ENCODE measurements around the gene BCL2L12.

The BCL2L12 gene

GRCh38 chr19:49680421-49681351, 15.0 kb downstream of the BCL2L12 start:
- Histone ChIP-seq H3K4me3 (ENCODE audit: insufficient read depth, low read length, poor library complexity, severe bottlenecking) (peak overlapping the region; percentile 12), H4K20me1 (ENCODE audit: low read depth, low read length) (peaks cover 10% of the 10 kb centered on the region; the same call in 1 of the 2 replicates), H3K9me3 (ENCODE audit: insufficient read depth, low read length) (no peaks in the 10 kb centered on the region), H3K36me3 (ENCODE audit: low read length) (peaks cover 19% of the 10 kb centered on the region), H3K4me2 (ENCODE audit: low read depth, low read length, poor library complexity, severe bottlenecking) (peak overlapping the region; percentile 70), H3K27ac (ENCODE audit: low read depth, low read length) (peak overlapping the region; percentile 27), H3K27me3 (ENCODE audit: low read length) (no peaks in the 10 kb centered on the region), H3K9ac (ENCODE audit: low read length) (peak overlapping the region; percentile 97), H3F3A (ENCODE audit: insufficient read depth) (peaks cover 15% of the 10 kb centered on the region), H2AFZ (ENCODE audit: low read depth, low read length, severe bottlenecking) (no peak overlapping the region), H3K9me2 (replicated peaks; ENCODE audit: insufficient read depth, low read length) (no peaks in the 10 kb centered on the region), H3K79me2 (ENCODE audit: insufficient read depth, low read length) (peaks cover 50% of the 10 kb centered on the region)
- no peak for TF ChIP-seq EZH2phosphoT487 (conservative IDR thresholded peaks at IDR 0.05; ENCODE audit: low read length)
- TF ChIP-seq CTCF (IDR thresholded peaks at IDR 0.05; ENCODE audit: insufficient read depth, low read length, poor library complexity, severe bottlenecking), result peak; percentile 93

- H3F3A ChIP-seq (ENCODE audit: insufficient read depth), result peaks cover 10% of the 10 kb centered on the region
- peaks cover 10% of the 10 kb centered on the region; the same call in 1 of the 2 replicates for H4K20me1 ChIP-seq (ENCODE audit: low read depth, low read length)
- no peaks in the 10 kb centered on the region for H3K9me3 ChIP-seq (ENCODE audit: insufficient read depth, low read length)
- TF ChIP-seq CTCF (IDR thresholded peaks at IDR 0.05; ENCODE audit: insufficient read depth, low read length, poor library complexity, severe bottlenecking) (no peak), EZH2phosphoT487 (conservative IDR thresholded peaks at IDR 0.05; ENCODE audit: low read length) (no peak)
- H3K79me2 ChIP-seq (ENCODE audit: insufficient read depth, low read length), result peaks cover 50% of the 10 kb centered on the region
- H3K9ac ChIP-seq (ENCODE audit: low read length), result no peak overlapping the region
- H3K27ac ChIP-seq (ENCODE audit: low read depth, low read length), result no peak overlapping the region
- no peaks in the 10 kb centered on the region for H3K27me3 ChIP-seq (ENCODE audit: low read length)
- H3K4me3 ChIP-seq (ENCODE audit: insufficient read depth, low read length, poor library complexity, severe bottlenecking), result no peak overlapping the region
- H3K4me2 ChIP-seq (ENCODE audit: low read depth, low read length, poor library complexity, severe bottlenecking), result no peak overlapping the region
- no peaks in the 10 kb centered on the region for H3K9me2 ChIP-seq (replicated peaks; ENCODE audit: insufficient read depth, low read length)
- H3K36me3 ChIP-seq (ENCODE audit: low read length), result peaks cover 19% of the 10 kb centered on the region
- no peak overlapping the region for H2AFZ ChIP-seq (ENCODE audit: low read depth, low read length, severe bottlenecking)
Observed at GRCh38 chr19:49681830-49682229, 16.1 kb downstream of the BCL2L12 start.

GRCh38 chr19:49682274-49682673, 16.5 kb downstream of the BCL2L12 start:
- Histone ChIP-seq H3K27me3 (ENCODE audit: low read length) (no peaks in the 10 kb centered on the region), H3F3A (ENCODE audit: insufficient read depth) (peaks cover 10% of the 10 kb centered on the region), H3K4me2 (ENCODE audit: low read depth, low read length, poor library complexity, severe bottlenecking) (no peak overlapping the region), H3K9me2 (replicated peaks; ENCODE audit: insufficient read depth, low read length) (no peaks in the 10 kb centered on the region), H3K36me3 (ENCODE audit: low read length) (peaks cover 19% of the 10 kb centered on the region), H3K9ac (ENCODE audit: low read length) (no peak overlapping the region), H2AFZ (ENCODE audit: low read depth, low read length, severe bottlenecking) (no peak overlapping the region), H3K9me3 (ENCODE audit: insufficient read depth, low read length) (no peaks in the 10 kb centered on the region), H4K20me1 (ENCODE audit: low read depth, low read length) (peaks cover 10% of the 10 kb centered on the region; the same call in 1 of the 2 replicates), H3K4me3 (ENCODE audit: insufficient read depth, low read length, poor library complexity, severe bottlenecking) (no peak overlapping the region), H3K79me2 (ENCODE audit: insufficient read depth, low read length) (peaks cover 48% of the 10 kb centered on the region), H3K27ac (ENCODE audit: low read depth, low read length) (no peak overlapping the region)
- TF ChIP-seq EZH2phosphoT487 (conservative IDR thresholded peaks at IDR 0.05; ENCODE audit: low read length) (no peak), CTCF (IDR thresholded peaks at IDR 0.05; ENCODE audit: insufficient read depth, low read length, poor library complexity, severe bottlenecking) (no peak)
